ENCODE data around the gene MT1E. TPM values are rescaled to one million over a fixed set of nuclear protein-coding genes. Genes with fewer than 3 reads are reported as not detected.
A peak's percentile ranks its signal among the peaks of the same experiment; 100 is the strongest.

The MT1E gene
- total and polyA plus RNA-seq, 7 donors, result 82.0 to 813 (median 173) TPM

DNA sequence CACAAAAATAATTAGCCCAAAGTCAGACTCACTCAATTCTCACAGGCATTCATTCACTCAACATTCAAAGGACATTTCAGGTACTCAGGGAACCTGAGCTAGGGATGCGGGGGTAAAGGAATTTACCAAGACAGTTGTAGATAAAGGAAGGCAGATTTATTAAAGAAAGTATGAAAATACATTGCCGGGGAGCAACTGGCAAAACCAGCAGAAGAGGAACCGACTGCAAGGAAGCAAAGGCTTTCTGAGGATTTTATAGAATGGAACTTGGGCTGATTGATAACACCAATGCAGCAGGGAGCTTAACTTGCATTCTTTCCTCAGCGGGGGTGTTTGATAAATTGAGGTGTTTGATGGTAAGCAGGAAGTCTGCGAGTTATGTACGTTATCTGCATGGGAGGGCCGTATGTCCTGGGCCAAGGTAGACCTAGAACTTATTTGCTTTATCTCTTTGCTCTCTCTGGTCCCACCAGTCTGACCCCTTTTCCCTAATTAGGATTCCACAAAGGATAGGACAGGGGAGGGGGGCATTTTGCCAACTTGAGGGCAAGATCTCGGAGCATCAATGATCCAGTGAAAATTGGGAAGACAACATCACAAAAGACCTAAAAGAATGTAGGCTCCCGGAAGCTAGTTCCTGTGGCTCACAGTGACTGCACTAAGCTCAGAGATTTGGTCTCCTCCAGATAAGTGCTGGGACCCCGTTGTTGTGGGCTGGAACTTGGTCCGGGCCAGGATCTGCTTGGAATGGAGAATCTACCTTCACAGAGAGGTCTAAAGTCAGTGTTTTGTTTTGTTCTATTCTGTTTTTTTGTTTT lies 42.0 kb upstream of the MT1E start:
- DNase-seq, result no peak
- Histone ChIP-seq H3K27ac (no peak overlapping the region), H3K4me3 (no peak overlapping the region), H3K4me1 (no peaks in the 10 kb centered on the region), H3K36me3 (no peaks in the 10 kb centered on the region), H3K9me3 (no peaks in the 10 kb centered on the region), H3K27me3 (peaks cover 0 to 17% (median 4%) of the 10 kb centered on the region in 3 donors)
- intact Hi-C loops (cut with DNase I), result no loop called here
- no peak for TF ChIP-seq EP300 (IDR thresholded peaks at IDR 0.05)
- TF ChIP-seq, protein P1, sequence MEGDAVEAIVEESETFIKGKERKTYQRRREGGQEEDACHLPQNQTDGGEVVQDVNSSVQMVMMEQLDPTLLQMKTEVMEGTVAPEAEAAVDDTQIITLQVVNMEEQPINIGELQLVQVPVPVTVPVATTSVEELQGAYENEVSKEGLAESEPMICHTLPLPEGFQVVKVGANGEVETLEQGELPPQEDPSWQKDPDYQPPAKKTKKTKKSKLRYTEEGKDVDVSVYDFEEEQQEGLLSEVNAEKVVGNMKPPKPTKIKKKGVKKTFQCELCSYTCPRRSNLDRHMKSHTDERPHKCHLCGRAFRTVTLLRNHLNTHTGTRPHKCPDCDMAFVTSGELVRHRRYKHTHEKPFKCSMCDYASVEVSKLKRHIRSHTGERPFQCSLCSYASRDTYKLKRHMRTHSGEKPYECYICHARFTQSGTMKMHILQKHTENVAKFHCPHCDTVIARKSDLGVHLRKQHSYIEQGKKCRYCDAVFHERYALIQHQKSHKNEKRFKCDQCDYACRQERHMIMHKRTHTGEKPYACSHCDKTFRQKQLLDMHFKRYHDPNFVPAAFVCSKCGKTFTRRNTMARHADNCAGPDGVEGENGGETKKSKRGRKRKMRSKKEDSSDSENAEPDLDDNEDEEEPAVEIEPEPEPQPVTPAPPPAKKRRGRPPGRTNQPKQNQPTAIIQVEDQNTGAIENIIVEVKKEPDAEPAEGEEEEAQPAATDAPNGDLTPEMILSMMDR (IDR thresholded peaks at IDR 0.05), result no peak
- TF ChIP-seq POLR2AphosphoS5 (IDR thresholded peaks at IDR 0.05), result no peak
- no peak for TF ChIP-seq POLR2A (IDR thresholded peaks at IDR 0.05)
- WGBS, 2 donors, result 74 to 85% methylated on average over 11 of the region's 11 CpGs

DNA sequence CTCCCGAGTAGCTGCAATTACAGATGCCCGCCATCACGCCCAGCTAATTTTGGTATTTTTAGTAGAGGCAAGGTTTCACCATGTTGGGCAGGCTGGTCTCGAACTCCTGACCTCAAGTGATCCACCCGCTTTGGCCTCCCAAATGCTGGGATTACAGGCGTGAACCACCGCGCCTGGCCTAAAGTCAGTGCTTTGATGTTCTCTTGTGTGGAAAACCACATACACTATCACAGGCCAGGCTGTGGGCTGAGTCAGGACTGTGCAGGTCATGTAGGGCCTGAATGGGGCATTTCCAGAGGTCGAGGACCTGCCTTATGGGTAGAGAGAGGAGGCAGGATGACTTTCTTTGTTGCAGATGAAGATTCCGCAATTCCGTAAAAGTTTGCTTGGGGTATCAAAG lies 41.3 kb upstream of the MT1E start:
- H3K4me3 ChIP-seq, result no peak overlapping the region
- H3K27ac ChIP-seq, result no peak overlapping the region
- TF ChIP-seq EP300 (IDR thresholded peaks at IDR 0.05), result no peak
- WGBS, 2 donors, result 86 to 92% methylated on average over 11 of the region's 11 CpGs
- peaks cover 5 to 24% (median 11%) of the 10 kb centered on the region in 3 donors for H3K27me3 ChIP-seq
- no peaks in the 10 kb centered on the region for H3K36me3 ChIP-seq
- peaks cover 0 to 5% (median 5%) of the 10 kb centered on the region in 4 donors for H3K4me1 ChIP-seq
- no peak for DNase-seq
- no peaks in the 10 kb centered on the region for H3K9me3 ChIP-seq
- intact Hi-C loops (cut with DNase I), result no loop called here

DNA sequence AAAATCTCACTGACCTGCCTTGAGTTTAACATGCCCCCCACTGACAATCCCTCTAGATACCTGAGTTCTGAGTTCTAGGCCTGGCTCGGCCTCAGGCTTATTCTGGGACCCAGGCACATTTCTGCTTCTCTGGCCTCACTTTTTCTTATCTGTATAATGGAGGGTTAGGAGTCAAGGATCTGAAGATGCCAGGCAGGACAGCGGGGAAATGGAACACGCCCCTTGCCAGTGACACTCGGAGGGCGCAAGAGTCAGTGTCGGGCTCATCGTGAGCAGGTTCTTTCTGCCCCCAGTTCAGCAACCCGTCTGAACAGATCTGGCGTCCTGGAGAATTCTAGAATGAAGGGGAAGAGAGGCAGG lies 36.8 kb upstream of the MT1E start:
- no peaks in the 10 kb centered on the region for H3K36me3 ChIP-seq
- peak overlapping the region in 3 of 4 donors; percentile 23 to 49 (median 48) for H3K4me3 ChIP-seq
- no peak for DNase-seq
- intact Hi-C loops (cut with DNase I), result loop anchor here (5.0 kb wide), 1 partner anchor 109 kb away; no protein-coding TSS in a partner anchor
- H3K9me3 ChIP-seq, result no peaks in the 10 kb centered on the region
- TF ChIP-seq POLR2A (IDR thresholded peaks at IDR 0.05) (no peak), POLR2AphosphoS5 (IDR thresholded peaks at IDR 0.05) (no peak)
- TF ChIP-seq, protein P1 (IDR thresholded peaks at IDR 0.05), result no peak
- H3K4me1 ChIP-seq, result peaks cover 0 to 12% (median 10%) of the 10 kb centered on the region in 4 donors
- WGBS, 2 donors, result 24 to 38% methylated on average over 9 of the region's 9 CpGs
- no peak overlapping the region for H3K27ac ChIP-seq
- H3K27me3 ChIP-seq, result peaks cover 9 to 41% (median 20%) of the 10 kb centered on the region in 3 donors

DNA sequence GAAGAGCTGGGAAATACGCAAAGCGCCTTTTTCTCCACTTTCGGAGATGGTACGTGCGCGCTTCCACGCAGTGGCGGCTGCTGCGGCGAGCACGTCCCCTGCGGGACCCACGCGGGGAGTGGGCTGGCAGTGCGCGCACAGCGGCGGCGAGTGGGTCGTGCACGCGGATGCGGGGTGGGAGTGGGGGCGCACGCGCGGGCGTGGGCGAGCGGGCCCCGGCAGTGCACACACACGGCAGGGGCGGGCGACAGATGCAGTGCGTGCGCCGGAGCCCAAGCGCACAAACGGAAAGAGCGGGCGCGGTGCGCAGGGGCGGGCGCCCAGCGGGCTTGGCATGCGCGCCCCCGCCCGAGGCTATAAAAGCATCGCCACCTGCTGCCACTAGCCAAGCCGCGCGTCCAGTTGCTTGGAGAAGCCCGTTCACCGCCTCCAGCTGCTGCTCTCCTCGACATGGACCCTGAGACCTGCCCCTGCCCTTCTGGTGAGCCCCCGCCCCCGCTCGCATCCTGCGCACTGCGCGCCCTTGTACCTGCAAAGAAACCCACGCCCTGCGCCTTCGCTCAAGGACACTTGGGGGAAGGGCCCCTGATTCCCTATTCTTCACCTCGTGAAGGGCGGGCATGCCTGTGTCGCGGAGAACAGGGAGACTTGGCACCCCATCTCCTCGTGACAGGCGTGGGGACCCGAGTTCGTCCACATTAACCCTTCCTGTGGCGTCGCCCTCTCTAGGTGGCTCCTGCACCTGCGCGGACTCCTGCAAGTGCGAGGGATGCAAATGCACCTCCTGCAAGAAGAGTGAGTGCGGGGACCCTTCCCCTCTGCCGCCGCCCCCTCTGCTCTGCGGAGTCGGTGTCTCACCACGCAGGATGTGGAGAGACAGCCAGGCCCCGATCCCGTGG lies 36.2 kb upstream of the MT1E start, which contains the start of gene MT3:
TSS of gene MT3 (plus strand) at position 388 of the 899 bp plus-strand sequence. CDS start at position 451, 63 bp downstream.
- Histone ChIP-seq H3K27ac (no peak within 1 kb of the TSS), H3K9me3 (no peaks in the 10 kb centered on the region), H3K4me3 (peak within 1 kb of the TSS; percentile 14 to 49 (median 36)), H3K27me3 (peaks cover 9 to 41% (median 20%) of the 10 kb centered on the region in 3 donors), H3K36me3 (no peaks in the 10 kb centered on the region), H3K4me1 (peaks cover 0 to 12% (median 10%) of the 10 kb centered on the region in 4 donors)
- intact Hi-C loops (cut with DNase I), result loop anchor here (5.0 kb wide), 1 partner anchor 108 kb away; no protein-coding TSS in a partner anchor
- TF ChIP-seq POLR2A (IDR thresholded peaks at IDR 0.05) (no peak), POLR2AphosphoS5 (IDR thresholded peaks at IDR 0.05) (peak in 2 of 4 donors; percentile 46 to 63)
- 6 to 8% methylated on average over 87 of the region's 87 CpGs for WGBS, 2 donors
- DNase-seq, result no peak

DNA sequence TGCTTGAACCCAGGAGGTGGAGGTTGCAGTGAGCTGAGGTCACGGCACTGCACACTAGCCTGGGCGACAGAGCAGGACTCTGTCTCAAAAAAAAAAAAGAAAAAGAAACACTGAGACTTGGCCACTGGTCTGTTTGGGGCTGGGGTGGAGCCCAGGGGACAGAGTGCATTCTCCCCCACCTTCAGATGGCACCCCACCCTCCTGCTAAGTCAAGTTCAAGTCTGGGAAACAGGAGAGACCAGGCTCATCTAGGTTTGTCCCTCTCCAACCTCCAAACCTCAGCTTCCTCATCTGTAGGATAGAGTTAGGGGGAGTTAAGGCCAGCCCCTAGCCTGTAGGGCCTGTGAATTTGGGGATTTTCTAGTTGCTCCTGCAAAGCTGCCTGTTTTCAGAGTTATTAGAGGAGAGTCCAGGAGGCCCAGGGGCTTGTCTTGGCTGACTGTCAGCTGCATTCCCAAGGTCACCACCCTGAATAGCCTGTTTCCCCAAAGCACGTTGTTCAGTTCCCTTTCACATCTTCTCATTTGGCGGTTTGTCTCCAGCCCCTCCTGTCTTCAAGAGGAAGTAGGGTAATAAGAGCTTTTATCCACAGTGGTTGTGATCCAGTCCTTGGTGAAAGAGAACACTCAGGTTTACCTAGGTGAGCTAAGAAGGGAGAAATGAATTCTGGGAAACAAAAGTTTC lies 34.1 kb upstream of the MT1E start:
- Histone ChIP-seq H3K4me1 (peaks cover 0 to 12% (median 10%) of the 10 kb centered on the region in 4 donors), H3K4me3 (no peak overlapping the region), H3K36me3 (no peaks in the 10 kb centered on the region), H3K27ac (no peak overlapping the region), H3K27me3 (peaks cover 9 to 41% (median 20%) of the 10 kb centered on the region in 3 donors), H3K9me3 (no peaks in the 10 kb centered on the region)
- no peak for DNase-seq
- 31 to 52% methylated on average over 4 of the region's 4 CpGs for WGBS, 2 donors
- intact Hi-C loops (cut with DNase I), result no loop called here
- TF ChIP-seq, protein P1 (IDR thresholded peaks at IDR 0.05), result no peak
- TF ChIP-seq EP300 (IDR thresholded peaks at IDR 0.05), result no peak
- TF ChIP-seq POLR2AphosphoS5 (IDR thresholded peaks at IDR 0.05), result no peak
- no peak for TF ChIP-seq POLR2A (IDR thresholded peaks at IDR 0.05)
